HG02973 (cell line): Measurements from ENCODE around the gene CD99L2.
A peak's percentile ranks its signal among the peaks of the same experiment; 100 is the strongest.

ENCODE experiments used
- ATAC-seq: cut with Tn5 transposase; IDR thresholded peaks from one replicate; pipeline ENCODE4 v1.9.1; 2021; ENCODE audit warnings: moderate library complexity; ENCODE audit not compliant: unreplicated experiment

The CD99L2 gene

GRCh38 chrX:150806827-150807226 is 91.6 kb downstream of the CD99L2 start:
- no peak for ATAC-seq

DNA sequence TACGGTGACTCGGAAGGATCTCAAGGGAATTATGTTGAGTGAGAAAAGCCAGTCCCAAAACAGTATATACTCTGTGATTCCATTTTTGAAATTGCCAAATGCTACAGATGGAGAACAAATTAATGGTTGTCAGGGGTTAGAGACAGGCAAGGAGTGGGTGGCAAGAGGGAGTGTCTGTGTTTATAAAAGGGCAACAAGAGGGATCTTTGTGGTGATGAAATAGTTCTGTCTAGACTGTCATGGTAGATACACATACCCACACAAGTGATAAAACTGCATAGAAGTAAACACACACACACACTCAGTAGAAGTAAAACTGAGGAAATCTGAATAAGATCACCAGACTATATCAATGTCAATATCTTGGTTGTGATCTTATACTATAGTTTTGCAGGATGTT is 92.7 kb downstream of the CD99L2 start:
- no peak for ATAC-seq

DNA sequence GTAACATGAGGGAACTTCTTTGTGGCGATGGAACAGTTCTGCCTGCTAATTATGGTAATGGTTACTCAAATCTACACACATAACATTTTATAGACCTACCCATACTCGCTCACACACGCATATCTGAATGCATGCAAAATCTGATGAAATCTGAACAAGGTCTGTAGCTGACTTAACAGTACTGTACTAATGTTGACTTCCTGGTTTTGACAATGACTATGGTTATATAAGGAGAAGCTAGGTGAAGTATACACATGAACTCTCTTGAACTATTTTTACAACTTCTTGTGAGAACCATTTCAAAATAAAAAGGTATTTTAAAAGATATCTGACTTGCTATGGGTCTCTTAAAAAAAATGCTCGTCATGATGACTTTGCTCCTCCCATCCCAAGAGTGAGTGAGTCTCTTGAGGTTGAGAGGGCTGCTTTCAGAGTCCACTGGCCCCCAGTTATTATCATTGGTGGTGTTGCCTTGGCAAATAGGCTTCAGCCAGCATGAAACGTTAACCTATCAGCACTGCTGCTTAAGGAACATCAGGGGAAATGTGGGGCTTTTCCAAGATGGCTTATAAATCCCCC is 105.4 kb downstream of the CD99L2 start:
- ATAC-seq, result no peak

GRCh38 chrX:150790021-150790420 is 108.4 kb downstream of the CD99L2 start:
- ATAC-seq, result peak; percentile 54

DNA sequence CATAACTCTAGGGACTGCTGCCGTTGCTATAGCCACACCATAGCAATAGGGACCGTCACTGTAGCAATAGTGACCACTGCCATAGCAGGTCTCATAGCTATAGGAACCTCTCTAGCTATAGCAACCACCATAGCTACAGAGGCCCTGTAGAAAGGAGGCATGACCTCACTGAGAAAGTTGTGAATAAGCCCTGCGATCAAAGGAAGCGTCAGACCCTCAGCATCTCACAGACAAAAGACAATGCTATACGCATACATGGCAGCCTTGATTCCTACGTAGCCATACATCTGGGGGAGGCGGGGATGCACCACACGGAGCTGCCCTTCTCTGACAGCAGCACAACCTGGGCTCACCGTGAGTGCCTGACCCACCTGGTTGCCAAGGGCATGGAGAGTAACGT is 116.8 kb downstream of the CD99L2 start:
- ATAC-seq, result no peak

GRCh38 chrX:150779385-150779784 is 119.1 kb downstream of the CD99L2 start:
- no peak for ATAC-seq

DNA sequence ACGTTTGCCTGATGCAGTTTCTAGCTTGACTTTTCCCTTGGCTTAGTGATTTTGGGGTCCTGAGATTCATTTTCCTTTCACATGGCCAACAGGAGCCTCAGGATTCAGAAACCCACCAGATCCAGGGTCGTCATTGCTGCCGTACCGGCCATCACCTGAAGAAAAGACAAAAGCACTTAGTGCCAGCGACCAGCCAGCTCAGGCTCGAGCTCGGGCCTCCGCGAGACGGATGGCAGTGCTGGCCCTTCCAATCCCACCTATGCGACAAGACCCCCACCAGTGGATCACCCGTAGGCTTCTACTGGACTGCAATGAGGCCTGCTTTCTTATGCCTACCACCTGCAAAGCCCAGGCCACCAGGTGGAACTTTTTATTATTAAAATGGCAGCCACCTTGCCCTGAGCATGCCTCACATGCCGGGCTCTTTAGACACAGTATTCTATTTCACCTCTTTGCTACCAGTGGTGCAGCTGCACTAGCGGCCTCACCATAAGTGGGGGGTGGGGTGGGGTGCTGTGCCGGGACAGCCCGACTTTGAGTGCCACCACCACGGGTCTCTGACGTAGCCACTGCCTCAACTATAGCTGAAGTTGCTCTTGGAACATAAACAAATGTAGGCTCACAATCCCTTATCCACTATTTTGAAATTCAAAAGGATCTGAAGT is 121.0 kb downstream of the CD99L2 start:
- ATAC-seq, result no peak

DNA sequence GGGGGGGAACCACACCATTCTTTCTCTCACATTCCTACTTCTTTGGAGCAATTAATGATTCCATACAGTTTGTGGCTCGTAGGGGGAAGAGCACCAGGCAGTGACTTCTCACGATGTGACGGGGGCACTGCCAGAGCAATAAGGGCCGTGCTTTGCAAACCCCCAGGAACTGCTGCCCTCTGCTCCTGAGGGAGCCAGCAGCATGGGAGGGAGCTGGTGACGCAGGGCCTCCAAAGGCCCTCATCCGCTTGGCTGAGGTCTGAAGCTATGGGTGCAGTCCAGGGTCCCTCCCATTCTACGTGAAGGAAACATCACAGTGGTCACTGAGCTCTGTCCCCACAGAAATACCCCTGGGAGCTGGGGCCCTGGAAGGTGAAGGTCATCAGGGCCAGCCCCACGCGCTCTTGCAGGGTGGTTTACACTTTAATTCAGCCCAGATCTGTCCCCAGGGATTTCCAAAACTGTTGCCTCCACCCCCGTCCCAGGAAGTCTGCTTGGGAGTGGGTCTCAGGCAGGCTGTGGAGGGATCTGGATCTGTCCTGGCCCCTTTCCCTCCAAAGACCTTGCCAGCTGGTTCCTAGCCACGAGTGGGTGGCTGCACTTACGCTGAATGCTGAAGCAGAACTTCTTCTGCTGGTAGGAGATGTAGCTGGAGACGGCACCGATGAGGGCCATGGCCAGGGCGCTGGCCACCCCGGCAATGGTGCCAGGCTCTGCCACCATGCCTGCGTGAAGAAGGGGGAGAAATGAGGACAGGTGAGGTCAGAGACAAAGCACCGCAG is 122.7 kb downstream of the CD99L2 start:
- ATAC-seq, result no peak

DNA sequence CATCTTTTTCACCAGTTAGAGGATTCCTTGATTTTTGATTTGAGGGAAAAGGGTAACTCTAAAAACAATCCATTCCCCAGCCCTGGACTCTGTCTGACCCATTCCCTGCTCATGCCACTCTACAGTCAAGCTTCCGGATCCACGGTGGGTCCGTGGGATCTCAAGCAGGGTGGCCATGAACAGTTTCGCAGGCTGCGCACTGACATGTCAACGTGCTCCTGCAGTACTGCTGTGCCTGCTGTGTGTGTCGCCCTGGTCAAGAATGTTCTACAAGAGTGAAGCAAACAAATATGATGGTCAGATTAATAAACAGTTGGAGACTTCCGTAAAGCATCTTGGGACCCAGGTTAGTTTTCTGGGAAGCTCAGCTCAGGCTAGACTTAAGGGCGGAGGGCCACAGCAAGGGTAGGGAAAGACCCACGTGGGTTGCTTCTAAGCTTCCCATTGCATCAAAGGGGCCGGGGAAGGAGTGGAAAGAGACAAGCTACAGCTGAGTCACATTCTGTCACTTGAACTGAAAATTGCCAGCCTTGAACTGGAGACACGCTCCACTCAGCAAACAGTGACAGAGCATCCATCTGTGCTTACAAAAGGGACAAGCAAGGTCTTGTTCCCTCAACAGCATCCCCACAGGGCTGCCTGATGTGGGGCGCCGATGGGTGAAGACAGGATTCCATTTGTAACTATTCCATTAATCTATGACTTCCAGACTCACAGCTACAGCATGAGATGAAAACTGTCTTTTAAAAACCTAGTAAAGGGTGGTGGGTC is 123.5 kb downstream of the CD99L2 start:
- ATAC-seq, result no peak

GRCh38 chrX:150773634-150774033 is 124.8 kb downstream of the CD99L2 start:
- ATAC-seq, result no peak

DNA sequence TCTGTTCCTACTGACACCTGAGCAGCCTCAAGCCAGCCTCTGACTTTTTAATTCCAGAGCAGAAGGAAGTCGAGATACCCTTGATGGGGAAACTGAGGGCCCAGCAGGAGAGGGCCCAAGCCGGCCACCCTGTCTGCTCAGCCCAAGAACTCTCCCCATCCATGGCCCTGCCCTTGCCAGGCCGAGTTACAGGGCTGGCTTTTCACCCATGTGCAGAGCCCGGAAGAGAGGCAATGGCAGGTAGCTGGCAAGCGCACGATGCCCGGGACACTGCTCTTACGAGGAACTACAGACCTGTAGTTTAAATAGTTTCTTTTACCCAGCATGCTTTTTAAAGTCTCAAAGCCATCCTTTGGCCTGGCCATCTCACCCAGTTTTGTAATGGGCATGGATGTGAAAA is 125.4 kb downstream of the CD99L2 start:
- no peak for ATAC-seq

- ATAC-seq, result peak; percentile 83
Measured at GRCh38 chrX:150772150-150772970, 126.1 kb downstream of the CD99L2 start.

- ATAC-seq, result no peak
Measured at GRCh38 chrX:150771116-150771515, 127.4 kb downstream of the CD99L2 start.

- no peak for ATAC-seq
Measured at GRCh38 chrX:150770623-150771022, 127.8 kb downstream of the CD99L2 start.

- no peak for ATAC-seq
Measured at GRCh38 chrX:150769408-150769807, 129.1 kb downstream of the CD99L2 start.

GRCh38 chrX:150768580-150769190 is 129.8 kb downstream of the CD99L2 start:
- no peak for ATAC-seq

DNA sequence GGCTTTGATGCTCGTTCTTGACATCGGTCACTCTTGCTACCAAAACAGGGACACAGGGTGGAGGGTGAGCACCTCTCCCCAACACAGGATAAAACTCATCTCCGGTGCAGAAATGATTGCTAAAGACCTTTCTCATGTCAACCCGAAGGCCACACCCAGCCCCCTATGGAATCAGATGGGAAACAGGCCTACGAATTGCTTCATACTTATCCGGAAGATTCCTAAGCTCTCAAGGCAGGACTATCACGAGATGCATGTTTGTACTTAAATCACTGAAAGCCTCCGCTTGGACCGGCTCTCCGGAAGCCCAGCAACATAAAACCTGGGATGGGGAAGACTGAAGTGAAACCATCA is 130.4 kb downstream of the CD99L2 start:
- no peak for ATAC-seq

DNA sequence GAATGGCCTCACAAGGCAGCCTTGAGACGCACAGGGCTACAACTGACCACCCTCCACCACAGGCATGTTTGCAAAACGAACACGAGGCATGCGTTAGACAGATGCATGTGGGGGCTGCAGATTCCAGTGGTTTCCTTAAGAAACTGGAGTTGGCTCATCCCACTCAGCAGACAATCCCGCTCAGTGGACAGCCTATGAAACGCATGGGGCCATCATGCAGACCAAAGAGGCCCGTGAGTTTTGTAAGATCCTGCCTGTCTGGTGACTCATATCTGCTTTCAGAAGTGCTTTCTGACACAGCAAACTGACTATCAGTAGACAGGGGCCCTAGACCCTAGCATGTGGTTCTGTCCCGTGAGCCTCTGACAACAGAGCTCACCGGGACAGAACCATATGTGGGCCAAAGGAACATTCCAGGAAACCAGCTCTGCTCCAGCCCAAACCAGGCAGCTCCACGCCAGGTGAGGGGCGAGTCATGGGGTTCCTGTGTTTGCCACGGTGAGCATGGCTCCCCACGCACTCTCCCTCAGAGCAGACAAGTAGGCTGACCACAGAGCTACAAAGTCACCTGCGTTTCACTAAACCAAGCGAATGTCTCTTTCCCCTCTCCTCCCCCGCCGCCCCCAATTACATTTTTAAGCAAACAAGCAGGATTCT is 130.9 kb downstream of the CD99L2 start:
- ATAC-seq, result peak; percentile 50

DNA sequence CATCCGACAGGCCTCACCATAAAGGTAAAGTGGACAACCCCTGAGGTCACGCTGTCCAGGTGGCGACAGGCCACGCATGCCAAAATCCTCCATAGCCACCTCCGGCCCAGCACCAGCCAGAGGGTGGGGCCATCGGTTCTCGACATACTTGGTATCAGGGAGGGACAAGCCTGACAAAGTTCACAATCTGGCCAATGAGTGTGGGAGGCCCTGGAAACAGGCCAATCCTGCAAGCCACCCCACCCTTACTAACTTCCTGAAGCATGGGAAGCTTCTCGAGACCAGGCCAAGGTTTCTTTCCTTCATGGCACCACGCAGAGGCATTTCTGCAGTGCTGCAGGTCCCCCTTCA is 131.4 kb downstream of the CD99L2 start:
- no peak for ATAC-seq
